Sciatic nerve (tissue), 2 donors: ENCODE measurements around the gene TXNL4B. TPM values are rescaled to one million over a fixed set of nuclear protein-coding genes. Genes with fewer than 3 reads are reported as not detected.
"Not testable (repeated sequence)": the region's sequence is repeated elsewhere in the genome, so short reads cannot be mapped to it uniquely, and the experiment has no call there.

Source experiments
- ATAC-seq: fragments of 200-7000 bp; cut with Tn5 transposase; one replicate; pipeline ENCODE4 v1.9.1; 2020; ENCODE audit warnings: mild to moderate bottlenecking, moderate library complexity
- DNase-seq: peaks from one replicate; pipeline ENCODE4 v3.0.0-alpha.2; 2020; ENCODE audit warnings: low spot score
- intact Hi-C: fragments of 100-400 bp; cut with DNase I; formaldehyde crosslinking; loops from one replicate; pipeline ENCODE4 v1.14.2; 2022
- total RNA-seq: library from RNA; stranded (reverse); fragmentation: NEBNext Ultra II Directional; extraction: Animal tissue kit (Norgen Biotek cat#: 25700); gene quantifications from one replicate; pipeline ENCODE4 v1.2.1, GENCODE V29; 2021
- donor health status: DM: no; HTN: no; CAD: no.
- donor health status: DM: no; HTN: no; CAD: no.

TXNL4B gene
- total RNA-seq, 1 donor from 2014 or later: 18.8 TPM

- intact Hi-C loops: no loop called here
- DNase-seq (no peak), ATAC-seq (no peak)
These were observed 9.0 kb downstream of the TXNL4B start for GRCh38 chr16:72084445-72084844.

- no peak for DNase-seq
- intact Hi-C loops: no loop called here
- ATAC-seq: no peak
These were observed 9.5 kb downstream of the TXNL4B start for GRCh38 chr16:72083778-72084404.

- ATAC-seq, DNase-seq, intact Hi-C loops: not testable (repeated sequence)
These were observed 16.3 kb downstream of the TXNL4B start for GRCh38 chr16:72076991-72077706.

GRCh38 chr16:72075067-72075466 lies 18.4 kb downstream of the TXNL4B start:
- intact Hi-C loops, ATAC-seq, DNase-seq: not testable (repeated sequence)

- intact Hi-C loops: no loop called here
- ATAC-seq (peak; percentile 83), DNase-seq (no peak)
These were observed 19.7 kb downstream of the TXNL4B start for GRCh38 chr16:72073560-72074230.

- ATAC-seq (peak; percentile 59), DNase-seq (no peak)
- intact Hi-C loops: no loop called here
These were observed 20.7 kb downstream of the TXNL4B start for GRCh38 chr16:72072514-72073342.

GRCh38 chr16:72068930-72069329 lies 24.5 kb downstream of the TXNL4B start:
- ATAC-seq (no peak), DNase-seq (no peak)
- intact Hi-C loops: no loop called here

- intact Hi-C loops: no loop called here
- peak; percentile 66 for ATAC-seq
- no peak for DNase-seq
These were observed 26.7 kb downstream of the TXNL4B start for GRCh38 chr16:72066747-72067146.

GRCh38 chr16:72064361-72064894 lies 29.0 kb downstream of the TXNL4B start:
- no peak for DNase-seq
- intact Hi-C loops: no loop called here
- no peak for ATAC-seq

GRCh38 chr16:72061564-72061963 lies 31.9 kb downstream of the TXNL4B start:
- DNase-seq (no peak), ATAC-seq (no peak)
- intact Hi-C loops: no loop called here

- intact Hi-C loops: no loop called here
- DNase-seq: no peak
- no peak for ATAC-seq
These were observed 33.0 kb downstream of the TXNL4B start for GRCh38 chr16:72060405-72060804.

- intact Hi-C loops, ATAC-seq, DNase-seq: not testable (repeated sequence)
These were observed 34.4 kb downstream of the TXNL4B start for GRCh38 chr16:72059060-72059459.

GRCh38 chr16:72057313-72057712 lies 36.1 kb downstream of the TXNL4B start:
- intact Hi-C loops, ATAC-seq: not testable (repeated sequence)

GRCh38 chr16:72055911-72056310 lies 37.5 kb downstream of the TXNL4B start:
- intact Hi-C loops: no loop called here
- DNase-seq (no peak), ATAC-seq (no peak)

More at GRCh38 chr16:72057313-72057712, 36.1 kb downstream of the TXNL4B start:
- DNase-seq: not testable (repeated sequence)

- ATAC-seq: peak; percentile 69
- DNase-seq, intact Hi-C loops: not testable (repeated sequence)
These were observed 39.1 kb downstream of the TXNL4B start, which contains the start of gene HP for GRCh38 chr16:72054254-72054847. TSS of gene HP (plus strand) at chr16:72054505. CDS start at chr16:72054653, 148 bp downstream.

- intact Hi-C loops: no loop called here
- ATAC-seq: peak; percentile 69
- DNase-seq: no peak
These were observed 41.6 kb downstream of the TXNL4B start for GRCh38 chr16:72051818-72052217.

GRCh38 chr16:72050769-72051464 lies 42.5 kb downstream of the TXNL4B start:
- intact Hi-C loops: no loop called here
- peak; percentile 91 for ATAC-seq
- DNase-seq: no peak

- no peak for DNase-seq
- no peak for ATAC-seq
- intact Hi-C loops: no loop called here
These were observed 44.3 kb downstream of the TXNL4B start for GRCh38 chr16:72049110-72049509.
